Fibroblast of pulmonary artery (primary cell): ENCODE data around the gene ARHGEF6.

ENCODE experiments used
- DNase-seq: peaks from one replicate; pipeline ENCODE4 v3.0.0-alpha.2; 2010; ENCODE audit warnings: low read depth
- H3K4me3 ChIP-seq: replicated peaks from 2 replicates; pipeline ENCODE4 v1.5.1; 2011; ENCODE audit warnings: low read depth, mild to moderate bottlenecking, control low read depth, low read length, moderate library complexity
- TF ChIP-seq, protein P1 (sequence below): IDR thresholded peaks from 2 replicates; pipeline ENCODE4 v1.5.1; 2011; ENCODE audit warnings: mild to moderate bottlenecking, control low read depth, low read length, inconsistent platforms; ENCODE audit errors: missing control alignments

The ARHGEF6 gene

DNA sequence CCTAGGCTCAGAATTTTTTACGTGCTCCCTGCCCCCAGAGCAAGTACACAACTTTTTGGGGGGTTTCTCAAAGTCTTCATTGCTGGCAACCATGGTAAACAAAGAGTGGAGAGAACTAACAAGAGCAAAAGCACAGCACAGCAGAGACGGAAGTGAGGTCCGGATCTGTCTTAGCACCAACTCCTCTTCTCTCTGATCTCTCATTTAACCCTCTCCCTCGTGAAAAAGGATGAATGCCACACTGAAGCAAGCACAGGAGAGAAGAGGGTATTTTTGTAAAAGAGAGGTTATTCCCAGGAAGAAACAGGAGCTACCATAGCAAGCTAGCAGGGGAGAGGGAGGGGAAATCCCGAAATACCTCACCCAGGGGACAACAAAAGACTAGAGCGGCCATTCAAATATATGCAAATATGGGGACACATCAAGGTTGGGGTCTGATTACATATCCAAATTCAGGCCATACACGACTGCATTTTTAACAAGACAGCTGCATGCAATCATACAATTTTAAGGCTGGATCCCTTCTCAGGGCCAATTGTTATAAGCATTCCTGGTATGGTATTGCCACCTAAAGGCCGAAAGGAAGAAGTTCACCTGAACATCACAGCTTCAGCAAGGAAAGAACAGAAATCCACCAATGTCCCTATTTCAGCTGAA, 86.2 kb downstream of the ARHGEF6 start:
- DNase-seq: peak; percentile 80
- no peak overlapping the region for H3K4me3 ChIP-seq
- TF ChIP-seq, protein P1, sequence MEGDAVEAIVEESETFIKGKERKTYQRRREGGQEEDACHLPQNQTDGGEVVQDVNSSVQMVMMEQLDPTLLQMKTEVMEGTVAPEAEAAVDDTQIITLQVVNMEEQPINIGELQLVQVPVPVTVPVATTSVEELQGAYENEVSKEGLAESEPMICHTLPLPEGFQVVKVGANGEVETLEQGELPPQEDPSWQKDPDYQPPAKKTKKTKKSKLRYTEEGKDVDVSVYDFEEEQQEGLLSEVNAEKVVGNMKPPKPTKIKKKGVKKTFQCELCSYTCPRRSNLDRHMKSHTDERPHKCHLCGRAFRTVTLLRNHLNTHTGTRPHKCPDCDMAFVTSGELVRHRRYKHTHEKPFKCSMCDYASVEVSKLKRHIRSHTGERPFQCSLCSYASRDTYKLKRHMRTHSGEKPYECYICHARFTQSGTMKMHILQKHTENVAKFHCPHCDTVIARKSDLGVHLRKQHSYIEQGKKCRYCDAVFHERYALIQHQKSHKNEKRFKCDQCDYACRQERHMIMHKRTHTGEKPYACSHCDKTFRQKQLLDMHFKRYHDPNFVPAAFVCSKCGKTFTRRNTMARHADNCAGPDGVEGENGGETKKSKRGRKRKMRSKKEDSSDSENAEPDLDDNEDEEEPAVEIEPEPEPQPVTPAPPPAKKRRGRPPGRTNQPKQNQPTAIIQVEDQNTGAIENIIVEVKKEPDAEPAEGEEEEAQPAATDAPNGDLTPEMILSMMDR: peak; percentile 58

DNA sequence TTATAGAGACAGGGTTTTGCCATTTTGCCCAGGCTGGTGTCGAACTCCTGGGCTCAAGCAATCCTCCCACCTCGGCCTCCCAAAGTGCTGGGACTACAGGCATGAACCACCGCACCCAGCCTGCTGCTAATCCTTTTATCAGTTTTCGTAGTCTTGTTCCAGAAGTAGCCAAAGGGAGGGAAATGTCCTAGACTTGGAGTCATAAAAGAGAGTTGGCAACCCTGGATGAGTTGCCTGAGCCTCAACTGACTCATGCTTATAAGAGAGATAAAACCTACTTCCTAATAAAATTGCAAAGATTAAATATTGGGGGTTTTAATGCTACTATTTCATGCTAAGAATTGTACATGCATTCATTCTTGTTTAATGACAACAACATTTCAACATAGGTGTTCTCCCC, 88.5 kb downstream of the ARHGEF6 start:
- TF ChIP-seq, protein P1: no peak
- no peak overlapping the region for H3K4me3 ChIP-seq
- DNase-seq: peak; percentile 9

DNA sequence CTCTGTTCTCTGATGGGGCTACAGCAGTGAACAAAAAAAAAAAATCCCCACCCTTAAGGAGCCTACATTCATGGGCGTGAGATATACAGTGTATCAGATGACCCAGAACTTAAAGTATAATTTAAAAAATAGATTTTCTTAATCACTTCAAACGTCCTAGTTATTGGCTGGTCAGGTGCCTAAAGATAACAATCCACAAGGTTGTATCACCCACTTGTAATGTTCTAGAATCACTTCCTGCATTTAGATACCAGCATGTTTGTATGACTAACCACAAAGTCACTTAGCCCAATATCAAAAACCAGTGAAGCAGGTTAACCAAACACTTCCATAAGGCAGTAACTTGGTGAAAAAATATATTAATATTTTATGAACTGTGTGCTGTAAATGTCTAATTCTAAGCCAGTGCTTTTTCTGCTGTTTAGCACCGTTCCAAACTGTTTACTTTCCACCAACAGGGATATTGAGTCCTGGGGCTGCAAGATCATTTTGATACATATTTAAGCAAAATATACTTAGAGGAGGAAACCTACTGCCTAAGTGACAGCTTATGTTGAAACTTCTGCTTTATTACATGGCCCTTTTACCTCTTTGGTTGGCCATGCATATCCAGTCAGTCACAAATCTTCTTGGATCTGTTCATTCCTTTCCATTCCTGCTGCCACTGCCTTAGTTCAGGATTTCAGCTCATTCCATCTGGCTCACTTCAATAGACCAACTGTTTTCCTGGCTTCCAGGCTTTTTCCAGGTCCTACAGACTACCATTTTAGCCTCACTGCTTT, 89.5 kb downstream of the ARHGEF6 start:
- DNase-seq: no peak
- TF ChIP-seq, protein P1: no peak
- no peak overlapping the region for H3K4me3 ChIP-seq

DNA sequence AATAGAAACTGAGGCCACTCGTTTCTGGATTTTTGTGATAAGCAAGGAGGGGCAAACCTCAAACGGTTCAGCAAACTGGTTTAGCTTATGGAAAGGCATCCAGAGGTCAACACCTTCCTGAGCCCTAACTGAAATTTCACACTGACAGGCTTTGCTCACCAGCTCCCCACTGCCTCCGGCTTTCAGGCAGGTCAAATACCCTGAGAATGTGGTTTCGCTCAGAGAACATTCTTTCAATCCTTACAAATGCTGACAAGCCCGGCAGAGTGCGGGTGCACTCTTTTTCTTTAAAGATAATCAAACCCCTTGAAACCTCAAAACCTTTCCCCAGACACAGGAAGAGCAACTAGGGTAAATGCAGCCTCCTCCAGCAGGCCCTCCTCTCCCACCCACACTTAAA, 91.3 kb downstream of the ARHGEF6 start:
- peak; percentile 11 for DNase-seq
- H3K4me3 ChIP-seq: no peak overlapping the region
- TF ChIP-seq, protein P1: no peak

DNA sequence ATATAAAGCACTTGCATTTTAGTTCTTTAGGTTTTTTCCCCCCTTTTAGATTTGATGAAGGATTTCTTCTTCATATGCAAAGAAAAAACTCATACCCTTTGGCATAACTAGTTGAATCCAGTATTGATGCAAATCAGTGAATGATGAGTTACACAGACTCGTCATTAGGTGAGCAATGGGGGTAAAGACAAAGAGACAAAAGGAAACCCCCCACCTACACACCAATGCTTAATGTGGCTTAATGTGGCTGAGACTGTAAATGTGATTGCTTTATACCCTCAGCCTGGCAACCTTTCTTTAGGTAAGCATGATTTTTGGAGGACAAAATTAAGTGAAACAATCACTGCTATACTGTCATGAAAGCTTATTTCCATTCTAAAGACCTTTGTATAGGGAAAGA, 93.3 kb downstream of the ARHGEF6 start:
- no peak for DNase-seq
- no peak overlapping the region for H3K4me3 ChIP-seq

DNA sequence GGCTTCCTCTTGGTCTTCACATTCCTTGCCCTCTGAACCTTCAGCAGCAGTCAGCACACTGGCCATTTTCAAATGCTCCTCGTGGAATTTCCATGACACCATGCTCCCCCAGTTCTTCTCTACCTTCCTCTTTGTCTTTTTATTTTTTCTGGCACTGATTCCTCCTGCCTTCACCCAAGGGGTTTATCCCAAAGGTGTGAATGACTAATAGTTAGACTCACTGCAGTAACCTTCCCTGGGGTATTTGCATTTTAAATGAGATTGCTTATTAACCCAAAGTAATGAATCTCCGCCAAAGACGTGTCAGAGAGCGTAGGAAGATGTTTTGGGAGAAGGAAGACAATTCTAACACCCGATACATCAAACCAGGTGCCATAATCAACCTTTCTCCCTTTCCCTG, 96.6 kb downstream of the ARHGEF6 start:
- H3K4me3 ChIP-seq: no peak overlapping the region
- no peak for DNase-seq
- TF ChIP-seq, protein P1: no peak

More for the DNA sequence above, 93.3 kb downstream of the ARHGEF6 start:
- TF ChIP-seq, protein P1: no peak

DNA sequence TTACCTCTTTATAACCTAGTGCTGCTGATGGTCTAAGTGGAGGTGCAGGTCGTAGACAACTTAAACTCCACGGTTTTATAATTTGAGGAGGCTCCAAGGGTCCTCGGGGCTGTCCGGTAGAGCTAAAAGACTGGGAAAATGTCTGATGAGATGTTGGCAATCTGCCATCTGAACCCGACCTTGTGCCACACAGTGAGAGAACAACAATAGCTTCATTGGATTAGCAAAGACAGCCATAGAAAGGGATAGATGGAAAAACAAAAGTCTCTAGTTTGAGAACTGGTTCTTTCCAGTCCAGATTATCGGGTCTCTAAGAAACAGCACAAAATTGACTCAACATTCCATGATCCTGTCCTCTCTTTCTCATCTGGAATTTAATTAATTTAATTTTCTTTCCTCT, 101.2 kb downstream of the ARHGEF6 start:
- TF ChIP-seq, protein P1: no peak
- H3K4me3 ChIP-seq: no peak overlapping the region
- no peak for DNase-seq
